ENCODE results near the gene LMBR1. TPM values are rescaled to one million over a fixed set of nuclear protein-coding genes. Genes with fewer than 3 reads are reported as not detected.
"Not testable (repeated sequence)": the region's sequence is repeated elsewhere in the genome, so short reads cannot be mapped to it uniquely, and the experiment has no call there.

The LMBR1 gene
- total and polyA plus RNA-seq, 2 experiments from 2014 or later = 21.8 to 26.7 TPM

- H3K4me3 ChIP-seq = no peak overlapping the region
- WGBS, 2 experiments (ENCODE audit: low coverage in 1 of 2, low lambda C conversion rate in 2 of 2, missing lambda C conversion rate in 2 of 2) = 71 to 81% methylated on average over 3 of the region's 3 CpGs
These were observed 11.3 kb downstream of the LMBR1 start for GRCh38 chr7:156881679-156882078.

GRCh38 chr7:156875766-156876165 is 17.2 kb downstream of the LMBR1 start:
- H3K27me3 ChIP-seq (replicated peaks; ENCODE audit: insufficient read depth) = no peaks in the 10 kb centered on the region
- no peaks in the 10 kb centered on the region; the same call in 1 of the 2 replicates for H4K20me1 ChIP-seq (ENCODE audit: insufficient read depth)
- DNase-seq = no peak
- H3K9me3 ChIP-seq (ENCODE audit: low read depth) = no peaks in the 10 kb centered on the region
- H3K9ac ChIP-seq = no peak overlapping the region
- no peaks in the 10 kb centered on the region for H3K4me1 ChIP-seq (ENCODE audit: insufficient read depth)
- no peak overlapping the region for H3K27ac ChIP-seq
- TF ChIP-seq EZH2phosphoT487 (IDR thresholded peaks at IDR 0.05; ENCODE audit: insufficient read depth, low read depth) (no peak), EZH2 (IDR thresholded peaks at IDR 0.05; ENCODE audit: insufficient read depth, poor library complexity, severe bottlenecking) (no peak)
- no peak overlapping the region for H3K4me3 ChIP-seq
- H3F3A ChIP-seq (ENCODE audit: insufficient read depth) = no peaks in the 10 kb centered on the region
- in situ Hi-C loops (cut with MboI) = no loop called here
- peaks cover 61% of the 10 kb centered on the region for H3K79me2 ChIP-seq (ENCODE audit: insufficient read depth)
- 93 to 94% methylated on average over 2 of the region's 2 CpGs for WGBS, 2 experiments (ENCODE audit: low coverage in 1 of 2, low lambda C conversion rate in 2 of 2, missing lambda C conversion rate in 2 of 2)
- H2AFZ ChIP-seq = no peak overlapping the region
- no peak overlapping the region for H3K4me2 ChIP-seq (ENCODE audit: unreplicated experiment)
- H3K36me3 ChIP-seq (ENCODE audit: low read depth) = no peaks in the 10 kb centered on the region
- no peaks in the 10 kb centered on the region for H3K9me2 ChIP-seq (ENCODE audit: insufficient read depth)

More at GRCh38 chr7:156881679-156882078, 11.3 kb downstream of the LMBR1 start:
- DNase-seq = no peak
- H3K9ac ChIP-seq = no peak overlapping the region
- H3K4me1 ChIP-seq (ENCODE audit: insufficient read depth) = no peaks in the 10 kb centered on the region
- in situ Hi-C loops (cut with MboI) = no loop called here
- peaks cover 91% of the 10 kb centered on the region for H3K79me2 ChIP-seq (ENCODE audit: insufficient read depth)
- H3K27ac ChIP-seq = no peak overlapping the region
- H3K9me3 ChIP-seq (ENCODE audit: low read depth) = no peaks in the 10 kb centered on the region
- no peaks in the 10 kb centered on the region for H3K27me3 ChIP-seq (replicated peaks; ENCODE audit: insufficient read depth)
- H4K20me1 ChIP-seq (ENCODE audit: insufficient read depth) = no peaks in the 10 kb centered on the region; the same call in 1 of the 2 replicates
- TF ChIP-seq EZH2phosphoT487 (IDR thresholded peaks at IDR 0.05; ENCODE audit: insufficient read depth, low read depth) (no peak), EZH2 (IDR thresholded peaks at IDR 0.05; ENCODE audit: insufficient read depth, poor library complexity, severe bottlenecking) (no peak)
- no peaks in the 10 kb centered on the region for H3K9me2 ChIP-seq (ENCODE audit: insufficient read depth)
- H3F3A ChIP-seq (ENCODE audit: insufficient read depth) = no peaks in the 10 kb centered on the region
- H3K4me2 ChIP-seq (ENCODE audit: unreplicated experiment) = no peak overlapping the region
- H3K36me3 ChIP-seq (ENCODE audit: low read depth) = no peaks in the 10 kb centered on the region
- no peak overlapping the region for H2AFZ ChIP-seq

GRCh38 chr7:156868363-156868762 is 24.6 kb downstream of the LMBR1 start:
- H3K4me1 ChIP-seq (ENCODE audit: insufficient read depth); H3K4me2 ChIP-seq (ENCODE audit: unreplicated experiment); H3F3A ChIP-seq (ENCODE audit: insufficient read depth); H3K4me3 ChIP-seq; H3K9ac ChIP-seq; in situ Hi-C loops (cut with MboI); H4K20me1 ChIP-seq (ENCODE audit: insufficient read depth); DNase-seq; H3K9me3 ChIP-seq (ENCODE audit: low read depth); H3K27me3 ChIP-seq (replicated peaks; ENCODE audit: insufficient read depth); H2AFZ ChIP-seq; H3K36me3 ChIP-seq (ENCODE audit: low read depth); H3K9me2 ChIP-seq (ENCODE audit: insufficient read depth); H3K27ac ChIP-seq: not testable (repeated sequence)
- peaks cover 25% of the 10 kb centered on the region; the same call in 1 of the 2 replicates for H3K79me2 ChIP-seq (ENCODE audit: insufficient read depth)
- WGBS, 2 experiments (ENCODE audit: low coverage in 1 of 2, low lambda C conversion rate in 2 of 2, missing lambda C conversion rate in 2 of 2) = 93 to 96% methylated on average over 8 of the region's 8 CpGs

GRCh38 chr7:156865493-156865892 is 27.5 kb downstream of the LMBR1 start:
- Histone ChIP-seq H2AFZ (no peak overlapping the region), H3F3A (ENCODE audit: insufficient read depth) (no peaks in the 10 kb centered on the region), H3K36me3 (ENCODE audit: low read depth) (no peaks in the 10 kb centered on the region; the same call in 1 of the 2 replicates), H3K9ac (no peak overlapping the region), H4K20me1 (ENCODE audit: insufficient read depth) (no peaks in the 10 kb centered on the region), H3K9me3 (ENCODE audit: low read depth) (no peaks in the 10 kb centered on the region), H3K9me2 (ENCODE audit: insufficient read depth) (no peaks in the 10 kb centered on the region), H3K4me1 (ENCODE audit: insufficient read depth) (no peaks in the 10 kb centered on the region), H3K4me3 (no peak overlapping the region), H3K79me2 (ENCODE audit: insufficient read depth) (peaks cover 28% of the 10 kb centered on the region; the same call in 1 of the 2 replicates), H3K4me2 (ENCODE audit: unreplicated experiment) (no peak overlapping the region), H3K27me3 (replicated peaks; ENCODE audit: insufficient read depth) (no peaks in the 10 kb centered on the region), H3K27ac (no peak overlapping the region)
- no peak for DNase-seq
- 32 to 61% methylated on average over 1 of the region's 1 CpG for WGBS, 2 experiments (ENCODE audit: low coverage in 1 of 2, low lambda C conversion rate in 2 of 2, missing lambda C conversion rate in 2 of 2)
- TF ChIP-seq EZH2phosphoT487 (IDR thresholded peaks at IDR 0.05; ENCODE audit: insufficient read depth, low read depth) (no peak), EZH2 (IDR thresholded peaks at IDR 0.05; ENCODE audit: insufficient read depth, poor library complexity, severe bottlenecking) (no peak)
- in situ Hi-C loops (cut with MboI) = no loop called here

GRCh38 chr7:156862022-156862421 is 31.0 kb downstream of the LMBR1 start:
- WGBS, 2 experiments (ENCODE audit: low coverage in 1 of 2, low lambda C conversion rate in 2 of 2, missing lambda C conversion rate in 2 of 2) = 67 to 73% methylated on average over 2 of the region's 2 CpGs
- H3K4me2 ChIP-seq (ENCODE audit: unreplicated experiment); H3K4me1 ChIP-seq (ENCODE audit: insufficient read depth); H3F3A ChIP-seq (ENCODE audit: insufficient read depth); H3K9me3 ChIP-seq (ENCODE audit: low read depth); H3K36me3 ChIP-seq (ENCODE audit: low read depth); H3K9ac ChIP-seq; H3K27ac ChIP-seq; DNase-seq; in situ Hi-C loops (cut with MboI); H4K20me1 ChIP-seq (ENCODE audit: insufficient read depth); H3K9me2 ChIP-seq (ENCODE audit: insufficient read depth); H2AFZ ChIP-seq; H3K4me3 ChIP-seq; H3K27me3 ChIP-seq (replicated peaks; ENCODE audit: insufficient read depth): not testable (repeated sequence)
- peaks cover 17% of the 10 kb centered on the region for H3K79me2 ChIP-seq (ENCODE audit: insufficient read depth)

Measured in GM23248 (cell line).